HepG2 (cell line): ENCODE measurements around the gene AHCYL2. TPM values are rescaled to one million over a fixed set of nuclear protein-coding genes. Genes with fewer than 3 reads are reported as not detected.

Experiments
- CCAR2 ChIP-seq: fragments of 200-400 bp; formaldehyde crosslinking; optimal IDR thresholded peaks from 2 replicates; pipeline ENCODE3; 2018; ENCODE audit warnings: low read depth, mild to moderate bottlenecking, low read length, moderate library complexity
- EZH2 ChIP-seq: conservative IDR thresholded peaks from 2 replicates; pipeline ENCODE4 v1.6.1; 2012; ENCODE audit warnings: mild to moderate bottlenecking, low read depth, low read length, moderate library complexity
- HDAC1 ChIP-seq: sonication (generic); formaldehyde crosslinking; IDR thresholded peaks from 2 replicates; pipeline ENCODE4 v1.5.1; 2020; ENCODE audit warnings: mild to moderate bottlenecking, missing genetic modification reagents
- HMGXB4 ChIP-seq, 2 experiments: sonication (generic) in 1 of 2; formaldehyde crosslinking in 1 of 2; IDR thresholded peaks; 2 replicates each; pipeline versions ENCODE4 v1.4.0 to v1.6.1; 2018 to 2020; ENCODE audit warnings: missing genetic modification reagents in 2 of 2, borderline replicate concordance in 1 of 2, low read depth in 1 of 2, mild to moderate bottlenecking in 1 of 2, missing biosample characterization in 1 of 2
- HNRNPK ChIP-seq: fragments of 200-400 bp; formaldehyde crosslinking; IDR thresholded peaks from 2 replicates; pipeline ENCODE4 v1.6.1; 2018; ENCODE audit warnings: low read length, low read depth, moderate library complexity, mild to moderate bottlenecking; ENCODE audit not compliant: poor library complexity, severe bottlenecking
- IKZF4 ChIP-seq: sonication (generic); formaldehyde crosslinking; IDR thresholded peaks from 2 replicates; pipeline ENCODE4 v1.5.1; 2020; ENCODE audit warnings: borderline replicate concordance, mild to moderate bottlenecking, low read depth, missing genetic modification reagents; ENCODE audit errors: not compliant biosample characterization
- KDM5A ChIP-seq: fragments of 200-600 bp; sonication (generic); IDR thresholded peaks from 2 replicates; pipeline ENCODE4 v1.7.0; 2018; ENCODE audit warnings: antibody characterized with exemption, mild to moderate bottlenecking, low read length, borderline replicate concordance
- KDM5B ChIP-seq: sonication (generic); formaldehyde crosslinking; IDR thresholded peaks from 2 replicates; pipeline ENCODE4 v1.4.0; 2020; ENCODE audit warnings: missing genetic modification reagents, mild to moderate bottlenecking, borderline replicate concordance
- MXI1 ChIP-seq: IDR thresholded peaks from 3 replicates; pipeline ENCODE4 v1.6.1; 2012; ENCODE audit warnings: low read depth, low read length, inconsistent platforms, borderline replicate concordance
- NFKB2 ChIP-seq: sonication (generic); formaldehyde crosslinking; IDR thresholded peaks from 2 replicates; pipeline ENCODE4 v1.4.0; 2020; ENCODE audit warnings: missing genetic modification reagents, borderline replicate concordance
- NRL ChIP-seq: sonication (generic); formaldehyde crosslinking; IDR thresholded peaks from 2 replicates; pipeline ENCODE4 v1.5.0; 2020; ENCODE audit warnings: missing genetic modification reagents, mild to moderate bottlenecking, moderate library complexity, borderline replicate concordance
- TFE3 ChIP-seq: IDR thresholded peaks from 2 replicates; pipeline ENCODE4 v1.6.1; 2016
- ZBTB3 ChIP-seq: sonication (generic); formaldehyde crosslinking; IDR thresholded peaks from 2 replicates; pipeline ENCODE4 v1.4.0; 2020; ENCODE audit warnings: low read depth, mild to moderate bottlenecking, moderate library complexity, missing genetic modification reagents, borderline replicate concordance
- ZNF225 ChIP-seq: sonication (generic); formaldehyde crosslinking; IDR thresholded peaks from 2 replicates; pipeline ENCODE4 v1.4.0; 2020; ENCODE audit warnings: mild to moderate bottlenecking, missing genetic modification reagents
- ZNF564 ChIP-seq: sonication (generic); formaldehyde crosslinking; IDR thresholded peaks from 2 replicates; pipeline ENCODE4 v1.8.1; 2023; ENCODE audit warnings: mild to moderate bottlenecking, missing genetic modification reagents
- ZNF567 ChIP-seq: sonication (generic); formaldehyde crosslinking; IDR thresholded peaks from 2 replicates; pipeline ENCODE4 v1.8.1; 2023; ENCODE audit warnings: mild to moderate bottlenecking, missing genetic modification reagents, borderline replicate concordance
- ZNF605 ChIP-seq: sonication (generic); formaldehyde crosslinking; IDR thresholded peaks from 2 replicates; pipeline ENCODE4 v1.8.0; 2022; ENCODE audit warnings: mild to moderate bottlenecking, missing genetic modification reagents
- ZNF687 ChIP-seq: sonication (generic); formaldehyde crosslinking; IDR thresholded peaks from 2 replicates; pipeline ENCODE4 v1.5.1; 2020; ENCODE audit warnings: mild to moderate bottlenecking, missing genetic modification reagents, moderate library complexity
- polyA plus RNA-seq, 8 experiments: library from polyadenylated mRNA; depleted of rRNA in 3 of 8; stranded (reverse) in 7 of 8; unstranded in 1 of 8; fragments of >200 nt; fragmentation: Illumina TruSeq in 4 of 8; extraction: Trizol in 4 of 8; gene quantifications; 2 replicates each; pipeline versions ENCODE4 v1.2.1 to v1.2.3, GENCODE V29; 2011 to 2016; ENCODE audit warnings: low read depth in 4 of 8, missing spikeins in 1 of 8, mixed read lengths in 1 of 8; ENCODE audit not compliant: insufficient read depth in 1 of 8
- total RNA-seq, 5 experiments: library from RNA; depleted of rRNA; stranded (reverse); fragments of >200 nt; fragmentation: Illumina TruSeq; extraction: Trizol; gene quantifications; 2 replicates each; pipeline ENCODE4 v1.2.3, GENCODE V29; 2016; ENCODE audit warnings: low read depth in 1 of 5

The AHCYL2 gene
- total and polyA plus RNA-seq, 2 of the 13 experiments (the other 11 are each of a cell fraction or from before 2014, with no cell fraction given) = 9.5 to 14.7 TPM

DNA sequence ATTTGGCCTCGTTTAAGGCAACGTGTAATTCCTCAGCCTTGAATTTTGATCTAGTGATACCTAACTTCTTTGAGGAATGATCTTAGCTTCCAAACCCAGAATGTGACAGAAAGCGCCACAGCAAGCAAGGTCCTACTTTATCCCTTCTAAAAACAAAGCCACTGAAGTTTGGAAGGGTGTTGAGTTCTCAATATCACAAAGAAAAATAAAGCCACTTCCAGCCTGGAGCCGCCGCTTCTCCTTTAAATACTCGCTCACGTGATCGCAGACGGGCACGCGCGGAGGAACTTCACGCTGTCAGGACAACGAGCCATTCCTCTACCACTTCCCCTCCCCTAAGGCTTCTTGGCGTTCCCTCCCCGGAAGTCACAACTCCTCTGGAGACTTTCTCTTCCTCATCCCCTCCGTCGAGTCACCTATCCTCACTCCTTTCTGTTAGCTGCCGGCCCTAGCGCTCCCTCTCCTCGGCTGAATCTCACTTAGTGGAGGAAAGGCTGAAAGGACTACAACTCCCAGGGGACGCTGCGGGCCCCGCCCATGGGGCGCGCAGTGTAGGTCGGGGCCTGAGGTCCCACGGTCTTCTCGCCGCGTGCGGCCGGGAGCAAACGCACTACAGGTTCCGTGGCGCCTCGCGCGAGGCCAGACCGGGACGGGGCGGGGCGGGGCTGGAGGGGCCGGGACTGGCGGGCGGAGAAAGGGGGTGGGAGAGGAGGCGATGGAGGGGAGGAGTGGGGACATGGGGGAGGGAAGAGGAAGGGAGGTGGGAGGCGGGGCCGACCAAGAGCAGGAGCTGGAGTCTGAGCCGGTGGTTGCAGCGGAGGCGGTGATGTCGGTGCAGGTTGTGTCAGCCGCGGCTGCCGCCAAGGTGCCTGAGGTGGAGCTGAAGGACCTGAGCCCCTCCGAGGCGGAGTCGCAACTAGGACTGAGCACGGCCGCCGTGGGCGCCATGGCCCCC lies at the start of gene AHCYL2 (continued):
- TF ChIP-seq HDAC1 (CRISPR knock-in tag) = peak; percentile 50
- TF ChIP-seq NFKB2 (CRISPR knock-in tag) = no peak
- no peak for TF ChIP-seq ZNF564 (CRISPR knock-in tag)
- peak; percentile 48; the same call in 1 of the 2 replicates for TF ChIP-seq KDM5B (CRISPR knock-in tag)
- TF ChIP-seq MXI1 = peak; percentile 70; the same call in 1 of the 3 replicates
- peak; percentile 13 to 66; a peak in 2 of 4 replicates for TF ChIP-seq HMGXB4 (CRISPR knock-in tag; IDR thresholded peaks at IDR 0.05; ENCODE audit: borderline replicate concordance in 1 of 2, low read depth in 1 of 2)
- peak; percentile 29 for TF ChIP-seq CCAR2
- TF ChIP-seq TFE3 (CRISPR knock-in tag) = peak; percentile 70
- TF ChIP-seq IKZF4 (CRISPR knock-in tag) = peak; percentile 44
- TF ChIP-seq ZNF687 (CRISPR knock-in tag) = peak; percentile 60
- peak; percentile 27; the same call in 1 of the 2 replicates for TF ChIP-seq ZNF605 (CRISPR knock-in tag)
- TF ChIP-seq ZNF225 = peak; percentile 46; the same call in 1 of the 2 replicates
- no peak for TF ChIP-seq EZH2
- no peak for TF ChIP-seq NRL (CRISPR knock-in tag)
- TF ChIP-seq ZBTB3 (CRISPR knock-in tag) = no peak
- peak; percentile 71; the same call in 1 of the 2 replicates for TF ChIP-seq KDM5A
- peak; percentile 88 for TF ChIP-seq HNRNPK
- TF ChIP-seq ZNF567 (CRISPR knock-in tag) = peak; percentile 77; the same call in 1 of the 2 replicates
